Eye (tissue), 1 donor: ENCODE results near the gene KIAA0040.

ENCODE experiments used
- DNase-seq: peaks from one replicate; pipeline ENCODE4 v3.0.0-alpha.2; 2015

KIAA0040 gene

GRCh38 chr1:175192630-175193526 is at the start of gene KIAA0040:
Gene KIAA0040, minus strand, starts transcription at chr1:175192776. Its CDS starts 31,763 bp downstream, at chr1:175161013.
- DNase-seq, result peak; percentile 71

GRCh38 chr1:175237389-175237788 is 44.8 kb upstream of the KIAA0040 start:
- DNase-seq, result no peak

- no peak for DNase-seq
Measured at GRCh38 chr1:175234639-175235038, 42.1 kb upstream of the KIAA0040 start.

GRCh38 chr1:175232335-175232734 is 39.8 kb upstream of the KIAA0040 start:
- DNase-seq, result no peak

GRCh38 chr1:175225805-175226129 is 33.2 kb upstream of the KIAA0040 start:
- no peak for DNase-seq

- DNase-seq, result no peak
Measured at GRCh38 chr1:175222296-175222938, 29.8 kb upstream of the KIAA0040 start.

- DNase-seq, result no peak
Measured at GRCh38 chr1:175221557-175222175, 29.1 kb upstream of the KIAA0040 start.

- DNase-seq, result no peak
Measured at GRCh38 chr1:175220853-175221556, 28.4 kb upstream of the KIAA0040 start.

GRCh38 chr1:175219774-175220173 is 27.2 kb upstream of the KIAA0040 start:
- DNase-seq, result no peak

- no peak for DNase-seq
Measured at GRCh38 chr1:175218786-175219434, 26.3 kb upstream of the KIAA0040 start.

GRCh38 chr1:175217721-175218531 is 25.4 kb upstream of the KIAA0040 start:
- DNase-seq, result no peak

- DNase-seq, result no peak
Measured at GRCh38 chr1:175216444-175216843, 23.9 kb upstream of the KIAA0040 start.

- no peak for DNase-seq
Measured at GRCh38 chr1:175211656-175212055, 19.1 kb upstream of the KIAA0040 start.

GRCh38 chr1:175210744-175211143 is 18.2 kb upstream of the KIAA0040 start:
- no peak for DNase-seq

GRCh38 chr1:175209493-175209921 is 16.9 kb upstream of the KIAA0040 start:
- DNase-seq, result no peak

GRCh38 chr1:175208773-175209492 is 16.4 kb upstream of the KIAA0040 start:
- DNase-seq, result no peak

GRCh38 chr1:175207971-175208370 is 15.4 kb upstream of the KIAA0040 start:
- no peak for DNase-seq

GRCh38 chr1:175206687-175207086 is 14.1 kb upstream of the KIAA0040 start:
- no peak for DNase-seq

- DNase-seq, result no peak
Measured at GRCh38 chr1:175204330-175204729, 11.8 kb upstream of the KIAA0040 start.

GRCh38 chr1:175203570-175204068 is 11.0 kb upstream of the KIAA0040 start:
- no peak for DNase-seq
